Breast epithelium (tissue), 4 donors: ENCODE measurements around the gene INTS3. TPM values are rescaled to one million over a fixed set of nuclear protein-coding genes. Genes with fewer than 3 reads are reported as not detected.
"Not testable (repeated sequence)": the region's sequence is repeated elsewhere in the genome, so short reads cannot be mapped to it uniquely, and the experiment has no call there.

Experiments
- DNase-seq, 2 donors: peaks; one replicate each; pipeline ENCODE4 v3.0.0-alpha.2; 2019; ENCODE audit warnings: low spot score in 2 of 2
- H3K27ac ChIP-seq, 2 donors: fragments of 200-600 bp; sonication (generic) in 1 of 2; one replicate each; pipeline ENCODE4 v1.5.1; 2016 to 2019; ENCODE audit warnings: mild to moderate bottlenecking in 1 of 2
- H3K27me3 ChIP-seq, 2 donors: fragments of 200-600 bp; sonication (generic) in 1 of 2; one replicate each; pipeline versions ENCODE4 v1.5.1 to v1.6.0; 2017 to 2019; ENCODE audit warnings: control low read depth in 1 of 2, mild to moderate bottlenecking in 1 of 2
- H3K36me3 ChIP-seq: fragments of 200-600 bp; one replicate; pipeline ENCODE4 v1.5.1; 2019
- H3K4me1 ChIP-seq, 2 donors: fragments of 200-600 bp; sonication (generic); one replicate each; pipeline ENCODE4 v1.5.1; 2016 to 2019; ENCODE audit warnings: control low read depth in 1 of 2
- H3K4me3 ChIP-seq, 3 donors: fragments of 200-600 bp; sonication (generic); 1 replicate in 2 of 3; 2 replicates in 1 of 3; pipeline ENCODE4 v1.5.1; 2016 to 2019; ENCODE audit warnings: mild to moderate bottlenecking in 3 of 3, moderate library complexity in 2 of 3
- H3K9me3 ChIP-seq, 2 donors: fragments of 200-600 bp; sonication (generic) in 1 of 2; one replicate each; pipeline ENCODE4 v1.5.1; 2016 to 2019; ENCODE audit warnings: control low read depth in 1 of 2
- POLR2A ChIP-seq: fragments of 450-650 bp; IDR thresholded peaks from one replicate; pipeline ENCODE4 v1.6.1; 2016; ENCODE audit warnings: antibody characterized with exemption, mild to moderate bottlenecking, moderate library complexity
- POLR2AphosphoS5 ChIP-seq, 3 donors: sonication (generic); formaldehyde crosslinking; IDR thresholded peaks; one replicate each; pipeline ENCODE4 v1.6.1; 2017; ENCODE audit warnings: antibody characterized with exemption in 3 of 3
- intact Hi-C: fragments of 100-400 bp; cut with DNase I; formaldehyde crosslinking; loops from one replicate; pipeline ENCODE4 v1.15.1; 2023; ENCODE audit warnings: low total_unique reads
- total RNA-seq, 3 donors: library from RNA; depleted of rRNA; stranded (reverse); fragments of >200 nt; gene quantifications; one replicate each; pipeline ENCODE4 v1.1.0, GENCODE V29; 2016
- TF ChIP-seq, protein P1 (sequence below), 3 donors: fragments of 450-650 bp; IDR thresholded peaks; one replicate each; pipeline ENCODE4 v1.5.1; 2016 to 2017; ENCODE audit warnings: antibody characterized with exemption in 3 of 3, mild to moderate bottlenecking in 3 of 3, moderate library complexity in 3 of 3

The INTS3 gene
- total RNA-seq, 3 donors from 2014 or later = 46.5 to 53.4 (median 51.7) TPM

GRCh38 chr1:153717330-153717729 lies 10.5 kb upstream of the INTS3 start:
- Histone ChIP-seq H3K27me3 (no peaks in the 10 kb centered on the region), H3K4me3 (no peak overlapping the region), H3K36me3 (no peaks in the 10 kb centered on the region), H3K27ac (no peak overlapping the region), H3K4me1 (no peaks in the 10 kb centered on the region), H3K9me3 (no peaks in the 10 kb centered on the region)
- TF ChIP-seq POLR2AphosphoS5 (IDR thresholded peaks at IDR 0.05) = no peak
- TF ChIP-seq, protein P1, sequence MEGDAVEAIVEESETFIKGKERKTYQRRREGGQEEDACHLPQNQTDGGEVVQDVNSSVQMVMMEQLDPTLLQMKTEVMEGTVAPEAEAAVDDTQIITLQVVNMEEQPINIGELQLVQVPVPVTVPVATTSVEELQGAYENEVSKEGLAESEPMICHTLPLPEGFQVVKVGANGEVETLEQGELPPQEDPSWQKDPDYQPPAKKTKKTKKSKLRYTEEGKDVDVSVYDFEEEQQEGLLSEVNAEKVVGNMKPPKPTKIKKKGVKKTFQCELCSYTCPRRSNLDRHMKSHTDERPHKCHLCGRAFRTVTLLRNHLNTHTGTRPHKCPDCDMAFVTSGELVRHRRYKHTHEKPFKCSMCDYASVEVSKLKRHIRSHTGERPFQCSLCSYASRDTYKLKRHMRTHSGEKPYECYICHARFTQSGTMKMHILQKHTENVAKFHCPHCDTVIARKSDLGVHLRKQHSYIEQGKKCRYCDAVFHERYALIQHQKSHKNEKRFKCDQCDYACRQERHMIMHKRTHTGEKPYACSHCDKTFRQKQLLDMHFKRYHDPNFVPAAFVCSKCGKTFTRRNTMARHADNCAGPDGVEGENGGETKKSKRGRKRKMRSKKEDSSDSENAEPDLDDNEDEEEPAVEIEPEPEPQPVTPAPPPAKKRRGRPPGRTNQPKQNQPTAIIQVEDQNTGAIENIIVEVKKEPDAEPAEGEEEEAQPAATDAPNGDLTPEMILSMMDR (IDR thresholded peaks at IDR 0.05) = no peak
- no peak for TF ChIP-seq POLR2A
- no peak for DNase-seq
- intact Hi-C loops = loop anchor here (5.0 kb wide), 1 partner anchor 1385 kb away; no protein-coding TSS in a partner anchor

- Histone ChIP-seq H3K27ac (no peak overlapping the region), H3K36me3 (no peaks in the 10 kb centered on the region), H3K9me3 (no peaks in the 10 kb centered on the region), H3K27me3 (no peaks in the 10 kb centered on the region), H3K4me3 (no peak overlapping the region), H3K4me1 (no peaks in the 10 kb centered on the region)
- TF ChIP-seq POLR2AphosphoS5 (IDR thresholded peaks at IDR 0.05) (no peak), POLR2A (no peak)
- TF ChIP-seq, protein P1 (IDR thresholded peaks at IDR 0.05) = no peak
- DNase-seq = no peak
- intact Hi-C loops = loop anchor here (2.0 kb wide), 1 partner anchor 61 kb away; no protein-coding TSS in a partner anchor
Observed at GRCh38 chr1:153723687-153724086, 4.2 kb upstream of the INTS3 start.

DNA sequence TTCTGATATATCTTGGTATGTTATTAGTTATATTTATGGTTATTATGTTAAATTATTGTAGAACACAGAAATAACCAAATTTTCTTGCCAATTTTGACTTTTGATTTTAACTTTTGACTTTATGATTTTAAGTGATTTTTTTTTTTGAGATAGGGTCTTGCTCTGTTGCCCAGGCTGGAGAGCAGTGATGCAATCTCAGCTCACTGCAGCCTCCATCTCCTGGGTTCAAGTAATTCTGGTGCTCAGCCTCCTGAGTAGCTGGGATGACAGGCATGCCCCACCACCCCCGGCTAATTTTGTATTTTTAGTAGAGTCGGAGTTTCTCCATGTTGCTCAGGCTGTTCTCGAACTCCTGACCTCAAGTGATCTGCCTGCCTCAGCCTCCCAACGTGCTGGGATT lies 3.2 kb upstream of the INTS3 start:
- not testable (repeated sequence) for DNase-seq, H3K27me3 ChIP-seq, H3K4me3 ChIP-seq, H3K4me1 ChIP-seq, H3K9me3 ChIP-seq, H3K36me3 ChIP-seq, H3K27ac ChIP-seq
- intact Hi-C loops = loop anchor here (2.0 to 5.0 kb wide), 2 partner anchors 60 to 823 kb away; no protein-coding TSS in a partner anchor

DNA sequence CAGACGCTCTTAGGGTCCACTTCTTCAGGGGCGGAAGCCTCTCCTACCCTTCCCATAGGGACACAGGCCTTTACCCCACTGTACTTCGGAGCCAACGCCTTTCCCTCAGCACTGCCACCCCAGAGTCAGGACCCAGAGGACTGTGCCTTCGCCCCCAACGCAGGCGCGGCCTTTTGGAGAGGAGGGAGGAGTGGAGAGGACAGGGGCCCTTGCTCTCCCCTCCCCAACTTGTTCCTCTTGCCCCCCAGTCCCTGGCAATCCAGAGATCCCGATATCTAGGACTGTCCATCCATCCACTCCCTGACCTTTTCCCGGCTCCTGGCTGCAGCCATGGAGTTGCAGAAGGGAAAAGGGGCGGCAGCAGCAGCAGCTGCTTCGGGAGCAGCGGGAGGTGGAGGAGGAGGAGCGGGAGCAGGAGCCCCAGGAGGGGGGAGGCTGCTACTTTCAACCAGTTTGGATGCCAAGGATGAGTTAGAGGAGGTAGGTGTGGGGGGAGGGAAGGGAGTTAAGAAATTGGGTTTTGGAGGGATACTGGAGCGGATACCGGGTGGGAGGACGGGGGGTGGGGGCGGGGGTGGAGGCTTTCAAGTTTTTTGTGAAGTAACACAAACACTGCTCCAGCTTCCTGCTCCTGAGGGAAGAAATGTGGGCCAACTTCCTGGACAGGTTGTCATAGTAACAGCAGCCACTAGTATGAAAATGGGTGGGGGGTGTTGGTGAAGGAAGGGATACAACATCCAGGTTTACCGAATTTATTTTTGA lies 636 bp downstream of the INTS3 start:
- H3K4me1 ChIP-seq = peaks cover 0 to 8% of the 10 kb centered on the region in 2 donors
- TF ChIP-seq POLR2A = no peak
- TF ChIP-seq, protein P1 (IDR thresholded peaks at IDR 0.05) = no peak
- TF ChIP-seq POLR2AphosphoS5 (IDR thresholded peaks at IDR 0.05) = peak in 1 of 3 donors; percentile 21
- H3K36me3 ChIP-seq = no peaks in the 10 kb centered on the region
- H3K9me3 ChIP-seq = no peaks in the 10 kb centered on the region
- H3K27me3 ChIP-seq = no peaks in the 10 kb centered on the region
- peak overlapping the region; percentile 75 to 84 (median 82) for H3K4me3 ChIP-seq
- DNase-seq = peak in 1 of 2 donors; percentile 27
- peak overlapping the region; percentile 96 to 97 for H3K27ac ChIP-seq
- intact Hi-C loops = loop anchor here (5.0 kb wide), 1 partner anchor 819 kb away; no protein-coding TSS in a partner anchor

DNA sequence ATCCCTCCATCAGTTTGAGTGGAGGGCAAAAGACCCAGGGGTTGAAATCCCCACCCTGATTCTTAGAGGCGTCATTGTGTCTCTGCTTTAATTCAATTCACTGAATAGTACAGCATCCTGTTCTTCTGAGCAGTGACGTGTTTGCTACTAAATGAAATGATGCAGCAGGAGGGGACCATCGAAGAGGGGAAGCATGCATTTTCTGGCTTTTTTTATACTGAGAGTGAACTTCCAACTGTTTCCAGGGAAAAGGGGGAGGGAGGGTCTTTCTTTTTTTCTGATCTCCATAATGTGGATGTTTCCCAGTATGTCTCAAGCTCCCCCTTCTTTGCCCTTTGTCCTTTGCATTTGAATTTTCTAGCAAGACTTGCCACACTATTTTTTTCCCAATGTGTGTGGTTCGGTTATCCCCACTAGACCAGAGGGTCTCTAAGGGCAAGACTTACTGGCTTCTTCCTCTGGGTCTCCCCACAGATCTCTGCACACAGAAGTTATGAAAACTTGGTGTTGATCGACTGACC lies 2.7 kb downstream of the INTS3 start:
- H3K27ac ChIP-seq = peak overlapping the region; percentile 45 to 96
- no peak for DNase-seq
- intact Hi-C loops = no loop called here
- H3K36me3 ChIP-seq = no peaks in the 10 kb centered on the region
- TF ChIP-seq, protein P1 (IDR thresholded peaks at IDR 0.05) = no peak
- TF ChIP-seq POLR2A (no peak), POLR2AphosphoS5 (IDR thresholded peaks at IDR 0.05) (no peak)
- no peak overlapping the region for H3K4me3 ChIP-seq
- H3K9me3 ChIP-seq = no peaks in the 10 kb centered on the region
- H3K27me3 ChIP-seq = no peaks in the 10 kb centered on the region
- H3K4me1 ChIP-seq = peaks cover 0 to 8% of the 10 kb centered on the region in 2 donors
